Right lung (tissue), 5 donors: Measurements from ENCODE around the gene HOXB13. TPM values are rescaled to one million over a fixed set of nuclear protein-coding genes. Genes with fewer than 3 reads are reported as not detected.
A peak's percentile ranks its signal among the peaks of the same experiment; 100 is the strongest.
"Not testable (repeated sequence)": the region's sequence is repeated elsewhere in the genome, so short reads cannot be mapped to it uniquely, and the experiment has no call there.

Experiments used
- DNase-seq, 2 donors: peaks; one replicate each; pipeline ENCODE4 v3.0.0-alpha.2; 2013
- polyA plus RNA-seq, 5 donors: library from polyadenylated mRNA; unstranded; fragments of 120-200 nt; gene quantifications; one replicate each; pipeline versions ENCODE4 v1.2.1 to v1.2.3, GENCODE V29; 2013; ENCODE audit warnings: inconsistent platforms in 1 of 5, low replicate concordance in 1 of 5; ENCODE audit not compliant: insufficient read length in 5 of 5, insufficient read depth in 1 of 5

Gene HOXB13
- polyA plus RNA-seq, 5 donors, result 0.10 TPM; not detected in 4

DNA sequence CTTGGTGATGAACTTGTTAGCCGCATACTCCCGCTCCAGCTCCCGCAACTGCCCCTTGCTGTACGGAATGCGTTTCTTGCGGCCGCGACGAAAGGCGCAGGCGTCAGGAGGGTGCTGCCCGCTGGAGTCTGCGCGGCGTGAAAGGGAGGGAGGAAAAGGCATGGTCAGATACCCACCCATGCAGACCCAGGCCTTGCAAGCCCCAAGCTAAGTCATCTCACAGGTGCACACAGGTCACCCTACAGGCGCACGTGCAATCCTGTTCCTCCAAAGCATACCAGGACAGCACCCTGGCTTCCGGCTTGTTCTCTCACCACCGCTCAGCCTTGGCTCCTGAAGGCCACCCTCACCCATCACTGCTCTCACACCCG, 1.6 kb downstream of the HOXB13 start:
- no peak for DNase-seq

DNA sequence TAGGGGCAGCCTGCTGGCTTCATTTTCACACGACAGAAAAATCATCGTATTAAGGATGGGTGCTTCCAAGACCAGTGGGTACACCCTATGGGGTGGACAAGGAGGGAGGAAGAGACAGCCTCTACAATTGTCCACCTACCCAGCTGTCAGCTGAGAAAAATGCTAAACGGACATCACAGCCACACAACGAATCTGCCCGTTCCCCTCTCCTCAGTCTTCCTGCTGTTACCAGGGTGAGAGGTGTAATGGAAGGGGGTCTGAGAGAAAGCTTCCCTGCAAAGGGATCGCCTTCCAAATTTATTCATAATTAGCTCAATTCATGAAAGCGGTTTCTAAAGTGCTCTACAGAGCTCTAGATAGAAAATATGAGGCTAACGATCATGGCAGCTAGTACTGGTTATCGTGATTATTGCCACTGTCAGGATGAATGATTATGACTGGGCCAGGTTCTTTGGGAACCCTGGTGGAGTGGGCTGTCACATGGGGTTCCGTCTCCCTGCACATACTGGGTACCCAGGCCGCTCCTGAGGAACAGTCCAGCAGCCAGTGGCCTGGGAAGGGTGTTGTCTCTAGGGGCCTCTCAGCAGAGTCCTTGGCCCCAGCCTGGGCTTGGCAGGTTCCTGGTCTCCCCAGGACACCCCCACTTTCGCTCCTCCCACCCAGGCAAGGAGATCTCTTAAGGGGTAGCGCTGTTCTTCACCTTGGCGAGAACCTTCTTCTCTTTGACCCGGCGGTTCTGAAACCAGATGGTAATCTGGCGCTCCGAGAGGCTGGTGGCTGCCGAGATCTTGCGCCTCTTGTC, 2.2 kb downstream of the HOXB13 start:
- no peak for DNase-seq

DNA sequence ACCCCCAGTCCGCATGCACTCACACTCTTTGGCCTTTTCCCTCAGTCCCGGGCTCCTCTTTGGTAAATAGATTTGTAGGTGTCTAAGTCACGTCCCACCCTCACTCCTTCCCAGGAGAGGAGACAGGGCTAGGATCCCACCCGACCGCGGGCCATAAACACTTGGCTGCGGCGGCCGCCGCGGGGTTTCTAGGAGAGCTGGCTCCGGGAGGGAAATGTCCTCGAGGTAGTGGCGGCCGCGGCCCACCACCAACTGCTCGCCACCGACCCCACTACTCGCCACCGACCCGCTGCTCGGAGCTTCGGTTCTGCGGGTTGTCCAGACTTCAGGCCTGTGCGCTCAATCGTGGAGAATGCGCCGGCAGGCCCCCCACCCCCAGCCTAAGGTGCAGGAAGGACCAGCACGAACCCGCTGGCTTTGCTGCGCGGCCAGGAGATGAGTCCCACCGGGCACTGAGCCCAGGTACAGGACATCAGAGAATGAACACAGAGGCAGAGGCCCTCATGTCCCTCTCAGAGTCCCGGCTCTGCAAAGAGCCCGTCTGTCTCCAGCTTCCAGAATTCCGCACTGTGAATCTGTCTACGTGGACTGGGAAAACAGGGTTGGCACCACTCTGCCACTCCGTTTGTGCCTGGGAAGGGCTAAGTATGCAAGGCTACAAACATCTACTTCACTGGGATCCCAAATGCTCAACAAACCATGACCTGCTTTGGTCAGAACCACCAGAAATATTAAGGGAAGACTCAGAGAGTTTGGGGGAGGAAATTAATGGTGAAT, 3.1 kb downstream of the HOXB13 start:
- no peak for DNase-seq

DNA sequence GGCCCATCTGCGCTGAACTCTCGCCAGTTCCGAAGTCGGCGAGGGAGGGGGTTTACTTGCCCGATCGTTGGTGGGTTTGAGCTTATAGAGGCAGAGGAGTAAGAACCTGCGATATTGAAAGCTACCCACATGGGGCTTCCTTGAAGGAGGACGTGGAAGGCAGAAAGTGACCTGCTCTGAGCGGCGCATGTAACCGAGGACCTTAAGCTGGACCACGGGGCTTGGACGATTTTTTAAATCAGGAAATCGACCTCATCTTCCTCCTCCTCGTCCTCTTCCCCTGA, 3.6 kb downstream of the HOXB13 start:
- DNase-seq, result no peak

DNA sequence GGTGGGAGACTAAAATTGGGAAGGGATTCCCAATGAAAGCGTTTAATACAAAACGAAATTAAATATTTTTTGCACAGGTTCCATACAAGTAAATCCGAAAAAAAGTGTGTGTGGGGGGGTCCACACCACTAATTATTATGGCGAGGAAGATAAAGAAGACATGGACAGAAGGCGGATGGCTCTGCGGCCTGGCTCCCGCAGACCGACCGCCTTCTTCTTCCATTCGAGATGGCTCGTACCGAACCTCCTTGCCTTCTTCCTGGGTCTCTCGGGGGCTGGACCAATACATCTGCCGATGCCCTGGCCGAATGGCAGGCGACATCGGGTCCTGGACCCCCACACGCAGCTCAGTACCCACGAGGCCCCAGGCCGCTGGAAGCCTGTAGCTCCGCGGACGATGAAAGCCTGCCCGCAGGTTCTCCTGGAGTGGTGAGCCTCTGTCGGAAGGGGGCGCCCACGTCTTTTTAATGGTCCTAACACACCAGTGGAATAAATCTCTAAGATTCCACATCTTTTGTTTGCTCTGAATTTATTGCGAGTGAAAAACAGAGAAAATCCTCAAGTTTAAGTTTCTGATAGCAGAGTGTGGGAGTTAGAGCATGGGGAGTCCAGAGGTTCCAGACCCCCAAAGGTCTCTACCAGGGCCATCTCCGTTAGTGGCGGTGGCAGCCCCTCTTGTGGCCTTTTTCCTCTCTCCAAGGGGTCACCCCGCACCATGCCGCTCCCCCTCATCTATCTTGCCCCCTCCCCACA, 4.1 kb downstream of the HOXB13 start:
- DNase-seq, result peak; percentile 51 to 63

DNA sequence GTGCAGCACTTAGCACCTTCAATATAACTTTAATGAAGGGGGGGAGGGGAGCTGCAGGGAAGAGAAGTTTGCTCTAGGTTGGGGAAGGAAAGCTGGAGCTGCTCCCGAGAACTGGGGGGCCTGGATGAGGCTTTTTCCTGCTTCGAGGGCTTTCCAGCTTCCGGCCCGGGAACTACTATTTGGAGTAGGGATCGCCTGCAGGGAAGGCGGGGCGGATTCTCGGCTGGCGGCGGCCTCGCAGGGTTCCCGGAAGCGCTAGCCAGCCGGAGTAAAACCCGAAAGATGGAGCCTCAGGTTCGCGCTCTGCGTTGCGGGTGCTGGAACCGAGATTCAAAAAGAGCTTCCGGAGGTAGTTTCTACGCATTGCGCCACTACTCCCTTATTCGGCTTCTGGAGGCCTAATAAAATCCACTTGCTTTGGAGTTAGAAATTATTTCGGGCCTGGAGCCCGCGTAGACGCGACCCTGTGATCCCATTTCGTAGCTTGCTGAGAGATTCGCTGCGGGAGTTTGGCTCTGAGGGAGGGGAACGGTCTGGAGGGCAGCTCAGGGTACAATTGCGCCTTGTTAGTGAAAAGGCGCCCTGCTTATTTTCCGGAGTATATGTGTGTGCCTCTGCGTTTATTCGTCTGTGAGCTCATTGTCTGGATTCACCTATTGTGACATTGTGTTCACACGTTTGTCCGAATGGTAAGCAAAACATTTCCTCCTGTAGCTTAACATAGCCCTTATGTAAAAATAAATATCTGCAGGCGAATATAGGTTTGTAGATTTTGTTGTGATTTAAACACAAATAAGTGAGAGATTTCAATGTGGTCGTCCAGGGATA, 4.9 kb downstream of the HOXB13 start:
- DNase-seq, result no peak

DNA sequence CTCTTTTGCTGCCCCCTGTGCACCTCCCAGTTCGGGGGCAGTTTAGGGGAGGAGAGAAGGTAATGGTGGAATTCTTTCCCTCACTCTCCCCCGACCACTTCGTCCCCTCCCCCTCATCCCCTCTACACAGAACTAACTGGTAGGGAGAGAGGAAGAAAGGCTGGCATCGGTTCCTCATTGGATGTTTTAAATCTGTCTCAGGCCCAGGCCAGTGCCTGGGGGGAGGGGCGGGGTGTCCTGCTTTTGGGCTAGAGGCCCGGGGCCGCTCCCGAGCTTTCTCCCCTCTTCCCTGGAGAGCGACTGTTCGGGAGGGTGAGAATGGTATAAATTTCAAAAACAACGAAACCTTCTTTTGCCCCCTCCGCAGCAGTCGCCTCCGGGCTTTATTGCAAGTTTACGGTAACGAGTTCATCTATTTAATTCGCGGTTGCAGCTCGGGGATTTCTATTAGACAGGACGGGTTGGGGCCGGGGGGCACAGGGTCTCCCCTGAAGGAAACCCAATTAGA, 5.6 kb downstream of the HOXB13 start, which contains the start of gene PRAC2:
PRAC2 (plus strand) TSS at position 271 of the 508 bp plus-strand sequence. CDS start 1,226 bp downstream, outside the sequence.
- no peak for DNase-seq

DNA sequence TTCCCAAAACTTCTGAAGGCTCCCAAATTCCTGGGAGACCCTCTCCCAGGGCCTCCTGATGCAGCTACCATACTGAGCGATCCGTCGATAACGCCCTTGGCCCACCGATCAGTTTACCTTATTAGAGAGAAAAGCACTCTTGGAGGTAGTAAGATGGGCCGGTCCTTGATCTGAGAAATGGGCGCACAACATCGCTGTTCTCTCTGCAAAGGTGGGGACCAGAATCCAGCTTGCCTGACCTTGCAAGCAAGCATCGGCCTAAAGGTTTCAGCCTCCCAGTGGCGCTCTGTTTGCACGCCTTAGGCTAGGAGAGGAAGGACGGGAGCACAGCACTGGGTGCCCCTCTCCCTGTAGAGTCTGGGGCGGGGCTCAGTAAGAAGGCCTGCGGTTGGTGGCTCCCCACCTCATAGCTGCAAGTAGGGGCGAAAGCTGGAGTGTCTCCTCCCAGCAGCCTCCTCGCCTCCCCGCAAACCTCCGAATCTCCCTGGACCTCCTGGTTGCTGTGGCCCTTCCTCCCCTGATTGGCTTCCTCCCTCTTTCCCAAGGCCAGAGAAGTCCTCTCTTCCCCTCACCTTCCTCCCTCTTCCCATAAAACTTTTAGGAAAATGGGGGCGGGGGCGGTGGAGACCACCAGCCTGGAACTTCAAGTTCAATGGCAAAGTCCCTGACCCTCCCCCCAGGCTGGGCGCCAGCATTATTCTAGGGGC, 6.2 kb downstream of the HOXB13 start, which contains the start of gene PRAC1:
PRAC1 (minus strand) TSS at position 318 of the 707 bp plus-strand sequence; CDS start at position 192, 126 bp downstream.
- DNase-seq, result no peak

DNA sequence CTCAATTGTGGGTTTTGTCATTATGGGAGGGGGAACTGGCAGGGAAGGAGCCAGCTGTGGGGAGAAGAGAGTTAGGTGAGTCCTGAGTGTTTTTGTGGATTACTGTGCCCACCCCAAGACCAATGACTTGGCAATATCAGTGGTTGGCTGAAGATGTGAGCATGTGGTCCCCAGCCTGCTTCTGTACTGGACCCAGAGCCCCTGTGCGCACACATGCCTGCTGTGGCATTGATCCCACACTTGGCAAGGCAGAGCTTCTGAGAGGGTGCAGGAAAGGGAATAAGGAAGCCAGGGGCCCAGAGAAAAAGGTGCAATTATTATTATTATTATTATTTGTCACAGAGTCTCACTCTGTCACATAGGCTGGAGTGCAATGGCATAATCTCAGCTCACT, 7.5 kb downstream of the HOXB13 start:
- no peak for DNase-seq

DNA sequence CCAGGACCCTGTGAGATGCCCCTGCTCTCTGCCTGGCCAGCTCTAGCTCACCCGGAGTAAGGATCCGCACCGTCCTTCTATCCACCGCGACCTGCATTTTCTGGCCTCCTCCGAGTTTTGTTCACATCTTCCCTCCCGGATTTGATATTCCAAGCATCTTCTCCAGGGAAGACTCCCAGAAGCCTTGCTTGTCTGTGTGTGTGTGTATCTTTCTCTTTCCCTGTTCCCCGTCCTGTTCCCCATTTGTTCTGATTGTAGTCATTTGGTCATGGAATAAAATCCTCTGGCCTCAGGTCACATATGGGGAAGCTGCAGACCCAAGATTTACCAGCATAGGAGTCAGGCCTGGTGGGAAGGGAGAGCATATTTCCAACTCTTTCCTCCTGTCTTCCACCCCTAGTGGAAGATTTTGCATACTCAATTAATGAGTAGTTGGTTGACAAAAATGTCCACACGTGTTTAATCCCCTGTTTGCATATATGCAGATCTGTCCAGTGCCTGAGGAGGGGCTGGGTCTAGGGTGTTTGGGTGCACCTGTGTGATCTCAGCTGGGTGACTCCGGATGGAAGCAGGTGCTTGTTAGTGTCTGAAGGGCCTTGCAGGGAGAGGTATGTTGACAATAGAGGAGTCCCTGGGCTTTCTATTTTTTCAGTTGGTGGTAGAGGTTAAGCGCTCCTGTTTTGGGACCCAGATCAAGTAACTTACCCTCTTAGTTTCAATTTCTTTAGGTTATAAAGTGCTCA, 8.1 kb downstream of the HOXB13 start:
- no peak for DNase-seq

DNA sequence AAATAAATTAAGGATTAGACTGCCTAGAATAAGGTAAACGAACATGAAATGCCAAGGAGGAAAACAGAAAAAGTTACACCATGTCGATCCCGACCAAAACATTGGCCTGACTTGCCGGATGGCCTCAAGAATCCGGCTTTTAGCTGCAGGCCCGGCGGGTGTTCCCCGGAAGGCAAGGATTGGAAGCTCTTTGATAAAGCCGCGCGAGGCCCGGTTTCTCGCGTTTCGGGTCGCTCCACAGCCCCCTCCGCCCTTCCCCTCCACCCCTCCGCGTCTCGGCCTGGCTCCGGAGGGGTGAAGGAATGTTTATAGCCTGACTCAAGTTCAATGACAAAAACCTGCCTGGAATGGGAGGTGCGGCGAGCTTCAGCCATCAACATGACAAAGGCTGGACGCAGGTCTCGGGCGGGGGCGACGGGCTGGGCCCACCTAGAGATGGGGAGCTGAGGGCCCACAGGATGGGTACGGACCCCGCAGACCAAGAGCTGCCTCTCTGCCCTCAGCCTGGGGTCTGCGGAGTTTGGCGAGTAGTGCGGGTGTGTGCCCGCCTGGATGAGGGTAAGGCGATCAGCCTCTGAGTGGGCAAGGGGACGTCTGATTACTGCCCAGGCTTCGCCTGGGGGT, 8.8 kb downstream of the HOXB13 start:
- DNase-seq, result no peak

DNA sequence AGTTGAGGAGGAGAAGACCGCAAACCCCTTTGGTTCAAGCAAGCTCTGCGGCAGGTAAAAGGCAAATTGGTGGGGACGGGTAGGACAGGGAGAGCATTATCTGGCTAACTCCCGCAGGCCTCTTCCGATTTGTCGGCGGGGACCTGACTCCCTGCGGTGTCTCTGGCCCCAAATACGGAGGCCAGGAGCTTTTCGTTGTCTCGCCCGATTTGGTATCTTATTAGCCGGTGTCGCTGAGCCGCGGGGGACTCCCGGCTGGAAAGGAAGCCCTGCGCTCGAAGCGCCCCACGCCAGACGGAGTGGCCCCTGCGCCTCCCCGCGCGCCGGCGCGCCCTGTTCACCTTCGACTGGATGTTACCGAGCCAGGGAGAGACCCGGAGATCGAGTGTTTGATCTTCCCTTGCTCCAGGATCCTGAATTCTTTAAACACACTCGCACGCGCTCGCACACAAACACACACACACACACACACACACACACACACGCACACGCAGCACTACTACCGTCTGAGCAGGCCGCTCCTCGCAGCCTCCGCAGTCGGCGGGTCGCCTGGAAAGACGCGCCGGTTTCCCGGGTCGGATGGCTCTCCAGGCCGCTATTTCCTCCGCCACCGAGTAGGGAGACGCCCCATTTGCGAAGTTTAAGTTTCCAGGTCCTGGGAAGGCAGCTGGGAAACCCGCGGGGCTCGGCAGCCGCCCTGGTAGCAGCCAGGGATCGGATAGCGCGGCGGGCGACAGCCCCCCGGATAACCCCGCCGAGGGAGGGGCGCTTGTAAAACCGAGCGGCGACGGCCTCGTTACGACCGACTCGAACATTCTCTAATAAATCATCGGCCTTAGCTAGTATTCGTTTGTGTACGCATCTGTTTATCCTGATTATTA, 9.5 kb downstream of the HOXB13 start:
- peak in 1 of 2 donors; percentile 41 for DNase-seq

DNA sequence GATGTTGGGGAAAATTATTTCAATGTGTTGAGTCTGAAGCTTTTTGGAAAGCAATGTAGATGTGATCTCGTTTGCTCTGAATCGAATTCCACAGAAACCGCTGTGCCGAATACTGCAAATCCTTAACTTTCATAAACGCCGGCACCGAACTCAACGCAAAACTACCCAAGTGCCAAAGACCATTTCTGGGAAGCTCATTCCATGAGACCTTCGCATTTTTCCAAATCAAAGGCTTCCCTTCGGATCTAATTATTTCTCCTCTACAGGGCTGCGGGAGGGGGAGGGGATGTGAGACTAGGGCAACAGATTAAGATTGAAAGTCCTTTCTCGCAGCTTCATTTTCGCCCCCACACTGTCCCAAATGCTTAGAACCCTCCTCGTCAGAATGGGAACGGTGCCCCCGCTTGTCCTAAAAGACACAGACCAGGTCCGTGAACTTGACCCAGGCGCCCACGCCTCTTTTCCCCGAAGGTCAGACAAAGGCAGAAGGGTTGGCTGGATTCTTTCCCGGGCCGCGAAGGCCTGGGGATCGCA, 10.3 kb downstream of the HOXB13 start:
- peak; percentile 37 to 52 for DNase-seq

DNA sequence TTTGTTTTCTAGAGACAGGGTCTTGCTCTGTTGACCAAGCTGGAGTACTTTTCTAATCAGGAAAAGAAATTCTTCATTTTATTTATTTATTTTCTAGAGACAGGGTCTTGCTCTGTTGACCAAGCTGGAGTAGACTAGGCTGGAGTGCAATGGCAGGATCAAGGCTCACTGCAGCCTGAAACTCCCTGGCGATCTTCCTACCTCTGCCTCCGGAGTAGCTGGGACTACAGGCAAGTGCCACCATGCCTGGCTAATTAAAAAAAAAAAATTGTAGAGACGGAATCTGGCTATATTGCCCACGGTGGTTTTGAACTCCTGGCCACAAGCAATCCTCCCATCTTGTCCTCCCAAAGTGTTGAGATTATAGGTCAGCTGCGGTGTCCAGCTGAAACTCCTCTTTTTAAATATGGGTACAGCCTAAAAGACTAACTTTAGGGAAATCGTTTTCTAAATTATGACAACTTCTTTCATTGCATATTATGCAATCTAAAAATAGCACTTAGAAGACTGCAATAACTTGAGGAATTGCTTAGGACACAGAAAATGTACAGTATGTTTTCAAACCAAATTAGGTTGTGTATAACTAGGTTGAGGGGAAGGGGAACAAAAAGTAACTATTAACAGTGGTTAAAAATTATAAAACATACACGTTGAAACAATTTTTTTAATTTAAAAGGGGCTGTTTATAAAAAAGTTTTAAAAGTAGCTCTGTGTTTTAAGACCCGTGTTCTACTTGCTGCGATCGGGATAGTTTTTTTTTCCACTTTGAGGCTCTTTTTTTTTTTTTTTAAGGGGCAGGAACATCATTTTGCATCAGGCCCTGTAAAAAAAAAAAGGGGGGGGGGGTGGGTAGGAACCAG, 11.0 kb downstream of the HOXB13 start:
- no peak for DNase-seq

DNA sequence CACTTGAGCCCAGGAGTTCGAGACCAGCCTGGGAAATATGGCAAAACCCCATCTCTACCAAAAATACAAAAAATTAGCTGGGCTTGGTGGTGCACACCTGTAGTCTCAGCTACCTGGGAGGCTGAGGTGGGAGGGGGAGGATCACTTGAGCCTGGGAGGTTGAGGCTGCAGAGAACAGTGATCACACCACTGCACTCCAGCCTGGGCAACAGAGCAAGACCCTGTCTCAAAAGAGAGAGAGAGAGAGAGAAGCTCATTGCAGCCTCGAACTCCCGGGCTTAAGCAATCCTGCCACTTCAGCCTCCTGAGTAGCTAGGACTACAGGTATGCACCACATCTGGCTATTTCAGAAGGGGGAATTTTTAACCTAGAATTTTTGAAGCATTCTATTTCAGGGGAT, 12.0 kb downstream of the HOXB13 start:
- not testable (repeated sequence) for DNase-seq

DNA sequence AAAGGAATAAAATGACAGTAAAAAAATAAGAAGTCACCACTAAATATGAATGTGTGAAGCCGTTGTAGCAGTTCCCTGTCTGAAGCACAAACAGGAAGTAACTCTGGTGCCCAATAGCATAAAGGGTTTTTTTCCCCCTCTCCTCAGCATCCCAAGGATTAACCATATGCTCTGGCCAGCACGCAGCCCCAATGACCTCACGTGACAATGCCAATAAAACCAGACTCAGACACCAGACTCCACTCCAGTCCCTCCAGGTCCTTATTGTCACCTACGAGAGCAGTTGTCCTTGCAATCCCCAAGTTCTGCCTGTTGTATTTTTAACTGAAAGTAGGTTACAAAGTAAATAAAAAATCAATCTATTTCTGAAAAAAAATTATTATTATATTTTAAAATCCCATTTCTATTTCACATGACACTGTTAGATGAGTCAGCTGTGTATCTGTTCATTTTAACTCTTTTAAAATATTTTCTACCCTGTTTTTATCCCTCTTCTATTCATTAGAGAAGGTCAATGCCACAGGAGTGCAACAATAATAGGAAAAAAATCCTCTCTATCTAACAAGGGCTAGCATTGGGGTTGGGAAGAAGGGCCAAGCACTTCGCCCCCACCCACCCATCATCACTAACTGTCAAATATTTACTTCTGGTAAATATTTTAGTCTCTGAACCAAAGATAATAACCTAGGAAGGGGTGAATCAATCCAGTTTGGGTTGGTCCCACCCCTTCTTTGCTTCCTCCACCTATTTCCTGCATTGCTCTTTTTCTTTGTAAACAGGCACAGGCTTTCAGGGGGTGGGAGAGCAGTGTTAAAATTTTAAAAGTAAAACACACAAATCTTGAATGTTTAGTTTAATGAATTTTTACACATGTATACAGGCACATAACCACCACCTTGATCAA, 12.8 kb downstream of the HOXB13 start:
- no peak for DNase-seq
